T47D (cell line): ENCODE measurements around the gene MATCAP1.

ENCODE experiments used
- DNase-seq, 2 experiments: peaks; one replicate each; pipeline versions ENCODE4 v3.0.0 to v3.0.0-alpha.2; 2011 to 2012; ENCODE audit warnings: low read depth in 1 of 2, low spot score in 1 of 2
- JUND ChIP-seq: IDR thresholded peaks from 2 replicates; pipeline ENCODE4 v1.6.1; 2012; ENCODE audit warnings: low read depth
- in situ Hi-C: cut with HindIII; loops from 2 replicates; pipeline ENCODE4 v1.10.0; 2016; ENCODE audit warnings: low sequenced_read_pairs, low pct_unique_long_range_greater_than_20kb

MATCAP1 gene

DNA sequence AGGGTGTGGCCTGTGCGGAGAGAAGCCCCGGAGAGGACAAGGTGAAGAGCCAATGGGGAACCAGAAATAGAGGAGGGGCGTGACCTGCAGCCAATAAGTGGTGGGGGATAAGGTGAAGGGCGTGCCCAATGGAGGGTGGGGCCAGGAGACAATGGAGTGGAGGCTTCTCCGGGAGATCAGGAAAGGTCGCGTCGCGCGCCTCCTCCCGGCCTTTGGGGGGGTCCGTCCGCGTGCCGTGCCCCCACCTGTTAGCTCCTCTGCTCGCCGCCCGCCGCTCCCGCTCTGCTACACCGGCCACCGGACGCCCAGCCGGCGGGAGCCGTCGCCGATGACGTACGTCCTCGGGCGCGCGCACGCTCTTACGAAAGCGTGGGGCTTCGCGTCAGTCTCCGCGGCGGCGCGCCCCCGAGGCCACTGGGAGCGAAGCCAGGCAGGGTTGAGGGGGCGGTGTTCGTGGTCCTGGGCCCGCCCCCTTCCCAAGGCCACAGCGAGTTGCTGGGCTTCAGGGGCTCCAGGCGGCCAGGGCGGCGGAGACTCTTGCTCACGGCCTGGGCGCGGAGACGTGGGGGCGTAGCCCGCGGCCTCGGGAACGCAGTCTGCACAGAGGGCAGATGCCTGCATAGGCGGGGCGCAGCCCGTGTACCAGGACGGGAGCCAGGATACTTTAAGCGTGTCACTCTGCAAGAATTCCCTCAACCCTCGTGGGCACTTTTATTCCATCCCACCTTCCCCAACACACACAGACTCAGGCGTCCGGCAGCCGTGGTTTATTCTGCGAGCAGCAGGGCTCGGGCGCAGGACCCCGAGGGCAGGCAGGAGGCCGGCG lies at the start of gene MATCAP1:
Gene MATCAP1, minus strand, starts transcription at position 337 of the 826 bp plus-strand sequence. CDS start 3,353 bp downstream, outside the sequence.
- peak; percentile 97 to 98 for DNase-seq
- TF ChIP-seq JUND: no peak
- in situ Hi-C loops: no loop called here

DNA sequence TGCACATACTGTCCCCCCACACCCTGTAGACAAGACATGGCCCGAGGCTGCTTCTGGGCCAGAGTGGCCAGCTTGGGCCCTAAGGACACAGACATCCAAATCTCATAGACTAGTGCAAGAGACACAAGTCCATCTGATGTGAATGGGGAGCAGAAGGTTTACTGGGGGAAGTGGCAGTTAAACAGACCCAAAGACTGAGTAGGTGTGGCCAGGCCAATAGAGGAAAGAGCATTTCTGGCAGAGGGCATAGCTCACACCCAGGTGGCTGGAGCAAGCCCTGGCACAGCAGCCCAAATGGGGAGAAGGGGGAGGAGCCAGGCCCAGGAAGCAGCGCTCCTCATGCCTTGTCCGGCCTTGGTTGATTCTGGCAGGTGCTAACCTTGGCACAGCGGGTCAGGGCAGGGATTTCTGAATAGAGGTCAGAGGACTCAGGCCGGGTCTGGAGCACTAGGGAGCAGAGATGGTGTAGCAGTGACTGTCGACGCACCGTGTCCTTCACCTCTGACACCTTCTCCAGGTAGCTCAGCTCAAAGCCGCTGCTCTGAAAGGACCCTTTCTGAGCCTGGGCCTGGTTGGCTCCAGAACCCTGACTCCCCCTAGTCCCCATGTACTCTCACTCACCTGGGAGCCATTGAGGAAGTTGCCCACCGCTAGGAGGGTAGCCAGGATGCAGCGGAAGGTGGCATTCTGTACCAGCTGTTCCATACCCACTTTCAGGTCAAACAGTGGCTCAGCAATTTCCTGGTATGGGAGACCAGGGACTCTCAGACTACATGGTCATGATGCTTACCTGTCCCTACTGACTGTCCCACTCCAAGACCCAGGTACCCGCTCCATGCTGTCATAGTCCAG lies 47.3 kb upstream of the MATCAP1 start:
- DNase-seq: no peak
- in situ Hi-C loops: no loop called here
- TF ChIP-seq JUND: no peak

GRCh38 chr16:67229906-67230808 lies 46.4 kb upstream of the MATCAP1 start:
- DNase-seq: no peak
- in situ Hi-C loops: no loop called here
- no peak for TF ChIP-seq JUND

GRCh38 chr16:67228905-67229304 lies 45.1 kb upstream of the MATCAP1 start:
- no peak for DNase-seq
- TF ChIP-seq JUND: no peak
- in situ Hi-C loops: no loop called here

DNA sequence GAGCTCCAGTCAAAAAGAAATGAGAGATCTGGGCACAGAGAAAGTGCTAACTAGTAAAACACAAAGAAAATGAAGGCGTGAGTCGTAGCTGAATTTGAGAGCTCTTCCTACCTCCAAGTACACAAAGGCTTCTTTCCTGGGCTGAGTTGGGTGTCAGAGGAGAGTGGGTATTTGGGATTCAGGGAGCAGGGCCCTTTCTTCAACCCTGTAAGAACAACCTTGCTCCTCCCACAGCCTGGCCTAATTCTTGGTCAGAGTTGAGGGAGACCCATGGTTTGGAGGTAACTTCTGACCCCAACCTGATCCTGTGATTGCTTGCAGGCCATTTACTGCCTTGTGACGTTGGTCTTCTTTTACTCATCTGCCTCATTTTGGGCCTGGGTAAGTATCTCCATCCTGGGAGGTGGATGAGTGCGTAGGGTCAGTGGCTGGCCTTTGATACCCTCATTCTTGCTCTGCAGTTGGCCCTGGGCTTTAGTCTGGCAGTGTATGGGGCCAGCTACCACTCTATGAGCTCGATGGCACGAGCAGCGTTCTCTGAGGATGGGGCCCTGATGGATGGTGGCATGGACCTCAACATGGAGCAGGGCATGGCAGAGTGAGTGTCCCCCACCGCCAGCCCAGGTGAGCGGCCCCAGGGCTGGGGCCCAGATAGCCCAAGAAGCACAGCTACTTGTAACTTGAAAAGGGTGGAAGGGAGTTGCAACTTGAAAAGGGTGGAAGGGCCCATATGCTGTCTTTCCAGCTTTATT lies 44.4 kb upstream of the MATCAP1 start:
- no peak for DNase-seq
- no peak for TF ChIP-seq JUND
- in situ Hi-C loops: no loop called here

DNA sequence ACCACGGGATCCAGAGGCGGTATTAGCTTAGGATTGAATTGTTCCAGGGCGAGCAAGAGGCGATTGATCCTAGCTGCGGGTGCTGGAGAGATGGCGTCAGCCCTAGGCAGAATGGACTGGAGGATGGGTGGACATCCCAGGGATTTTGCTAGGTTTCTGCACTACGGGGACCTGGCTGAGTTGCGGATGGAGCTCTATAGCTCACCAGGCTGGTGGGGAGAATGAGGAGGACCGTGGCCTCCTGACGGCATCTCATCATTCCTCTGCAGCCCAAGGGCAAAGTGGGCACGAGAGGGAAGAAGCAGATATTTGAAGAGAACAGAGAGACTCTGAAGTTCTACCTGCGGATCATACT lies 43.8 kb upstream of the MATCAP1 start:
- no peak for TF ChIP-seq JUND
- DNase-seq: no peak
- in situ Hi-C loops: no loop called here

- no peak for TF ChIP-seq JUND
- in situ Hi-C loops: no loop called here
- DNase-seq: peak; percentile 82 to 98
Measured at GRCh38 chr16:67226804-67227566, 43.2 kb upstream of the MATCAP1 start, which contains the start of gene TMEM208. Gene TMEM208, plus strand, starts transcription at chr16:67227130. Its CDS starts 89 bp downstream, at chr16:67227219.

DNA sequence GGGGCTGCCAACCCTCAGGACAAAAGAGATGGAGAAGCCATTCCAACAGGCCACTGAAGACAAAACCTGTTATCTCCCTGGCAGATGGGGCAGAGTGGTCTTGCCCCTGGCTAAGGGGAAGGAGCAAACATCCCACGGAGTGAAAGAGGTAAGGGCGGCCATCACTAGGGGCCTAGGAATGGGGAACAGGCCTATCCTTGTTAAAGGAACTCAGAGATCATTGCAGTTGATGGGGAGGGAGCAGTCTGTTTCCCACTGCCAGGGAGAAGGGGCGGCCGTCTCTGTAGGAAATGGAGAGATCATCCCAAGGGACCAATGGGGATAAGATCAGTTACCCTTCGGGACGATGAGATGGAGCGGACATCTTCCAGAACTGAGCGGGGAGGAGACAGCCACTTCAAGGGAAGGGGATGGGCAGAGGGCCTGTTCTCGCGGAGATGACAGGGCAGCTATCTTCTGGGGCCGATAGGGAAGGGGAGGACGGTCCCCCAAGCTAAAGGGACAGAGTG lies 42.6 kb upstream of the MATCAP1 start:
- no peak for DNase-seq
- in situ Hi-C loops: no loop called here
- no peak for TF ChIP-seq JUND

GRCh38 chr16:67223992-67224391 lies 40.2 kb upstream of the MATCAP1 start:
- no peak for DNase-seq
- in situ Hi-C loops: no loop called here
- TF ChIP-seq JUND: no peak

DNA sequence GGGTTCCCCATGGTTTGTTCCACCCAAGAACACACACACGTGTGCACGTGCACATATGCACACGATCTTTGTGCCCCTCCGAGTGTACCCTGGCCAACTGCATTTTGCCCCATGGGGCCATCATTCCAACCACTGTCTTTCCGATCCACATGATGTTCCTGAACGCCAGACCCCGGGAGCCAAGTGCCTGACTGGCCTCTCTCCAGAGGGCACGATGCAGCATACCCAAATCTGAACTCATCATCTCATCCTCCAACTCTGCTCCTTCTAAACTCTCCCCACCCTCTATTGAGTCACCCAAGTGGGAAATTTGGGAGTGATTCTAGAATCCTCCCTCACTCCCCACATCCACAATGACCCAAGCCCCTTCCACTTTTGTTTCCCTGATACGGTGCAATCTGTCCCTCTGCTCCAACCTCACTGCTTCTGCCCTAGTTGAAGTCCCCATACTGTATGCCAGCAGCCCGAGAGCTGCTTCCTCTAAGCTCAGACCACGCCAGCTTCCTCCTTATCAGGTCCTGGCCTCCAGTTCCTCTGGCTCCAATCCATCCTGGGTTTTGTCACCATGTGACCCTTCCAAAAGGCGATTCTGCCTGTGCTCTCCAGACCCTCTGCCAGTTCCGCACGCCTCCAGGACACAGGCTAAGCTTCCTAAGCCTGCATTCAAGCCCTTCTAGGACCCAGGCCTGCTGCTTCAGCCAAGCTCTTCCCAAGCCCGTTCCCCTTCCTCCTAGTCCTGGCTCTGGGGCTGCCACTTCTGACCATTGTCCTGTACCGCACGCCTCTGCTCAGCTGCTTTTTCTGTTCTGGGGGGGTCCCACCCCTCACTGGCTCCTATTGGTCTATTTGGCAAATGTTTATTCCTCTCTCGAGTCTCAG lies 33.1 kb upstream of the MATCAP1 start:
- TF ChIP-seq JUND: no peak
- in situ Hi-C loops: no loop called here
- no peak for DNase-seq
